GM10248 (cell line): Measurements from ENCODE around the gene SAMD7.

ENCODE experiments used
- CTCF ChIA-PET: fragments of 300-600 bp; sonication (Branson Sonifier 250); formaldehyde crosslinking; extraction: SDS; loops from one replicate; lab custom pipeline; 2021; ENCODE audit warnings: antibody characterized with exemption; lab: Yijun Ruan, JAX
- POLR2A ChIA-PET: fragments of 350-650 bp; sonication (Branson Sonifier 250); formaldehyde crosslinking; extraction: SDS; loops from one replicate; lab custom pipeline; 2020; ENCODE audit warnings: antibody characterized with exemption; lab: Yijun Ruan, JAX
- DNase-seq: peaks from one replicate; pipeline ENCODE4 v3.0.0; 2012; ENCODE audit errors: extremely low spot score
- TF ChIP-seq, protein P1 (sequence below): IDR thresholded peaks from 2 replicates; pipeline ENCODE4 v1.5.1; 2012; ENCODE audit warnings: mild to moderate bottlenecking, low read depth; ENCODE audit errors: extremely low read depth, missing control alignments, control extremely low read depth

The SAMD7 gene

DNA sequence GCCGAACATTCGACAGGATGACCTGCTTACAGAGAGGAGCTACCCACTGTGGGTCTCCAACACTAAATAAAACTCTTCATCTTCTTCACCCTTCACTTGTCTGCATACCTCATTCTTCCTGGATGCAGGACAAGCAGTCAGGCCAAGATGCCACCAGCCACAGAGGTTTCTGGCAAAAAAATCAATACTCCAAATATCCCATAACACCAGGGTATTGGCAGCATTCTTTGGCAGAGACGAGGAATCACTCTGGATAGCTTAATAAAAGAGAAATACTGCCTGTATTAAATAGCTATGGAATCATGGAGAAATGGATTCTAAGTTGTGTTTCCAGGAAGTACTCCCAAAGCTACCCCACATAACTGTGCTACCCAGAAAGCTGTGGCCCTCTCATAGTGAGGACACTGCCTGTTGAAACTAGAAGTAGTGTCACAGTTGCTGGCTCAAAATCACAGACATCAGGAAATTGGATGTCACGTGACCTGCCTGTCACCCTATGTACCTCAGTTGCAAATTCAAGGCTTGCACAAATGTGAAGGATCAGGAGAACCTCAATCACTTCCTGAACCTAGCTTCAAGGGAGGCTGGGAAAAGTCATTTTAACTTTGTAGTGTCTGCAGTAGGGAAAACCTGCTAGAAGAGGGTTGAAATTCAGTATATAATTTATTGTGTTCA, 30.7 kb upstream of the SAMD7 start:
- POLR2A ChIA-PET, result no interaction called here
- DNase-seq, result no peak
- CTCF ChIA-PET, result interaction anchor here (0.8 to 1.6 kb wide), 5 partner anchors 13 to 243 kb away, joined by 3 to 6 read pairs (median 3); no protein-coding TSS in a partner anchor
- TF ChIP-seq, protein P1, sequence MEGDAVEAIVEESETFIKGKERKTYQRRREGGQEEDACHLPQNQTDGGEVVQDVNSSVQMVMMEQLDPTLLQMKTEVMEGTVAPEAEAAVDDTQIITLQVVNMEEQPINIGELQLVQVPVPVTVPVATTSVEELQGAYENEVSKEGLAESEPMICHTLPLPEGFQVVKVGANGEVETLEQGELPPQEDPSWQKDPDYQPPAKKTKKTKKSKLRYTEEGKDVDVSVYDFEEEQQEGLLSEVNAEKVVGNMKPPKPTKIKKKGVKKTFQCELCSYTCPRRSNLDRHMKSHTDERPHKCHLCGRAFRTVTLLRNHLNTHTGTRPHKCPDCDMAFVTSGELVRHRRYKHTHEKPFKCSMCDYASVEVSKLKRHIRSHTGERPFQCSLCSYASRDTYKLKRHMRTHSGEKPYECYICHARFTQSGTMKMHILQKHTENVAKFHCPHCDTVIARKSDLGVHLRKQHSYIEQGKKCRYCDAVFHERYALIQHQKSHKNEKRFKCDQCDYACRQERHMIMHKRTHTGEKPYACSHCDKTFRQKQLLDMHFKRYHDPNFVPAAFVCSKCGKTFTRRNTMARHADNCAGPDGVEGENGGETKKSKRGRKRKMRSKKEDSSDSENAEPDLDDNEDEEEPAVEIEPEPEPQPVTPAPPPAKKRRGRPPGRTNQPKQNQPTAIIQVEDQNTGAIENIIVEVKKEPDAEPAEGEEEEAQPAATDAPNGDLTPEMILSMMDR, result no peak

DNA sequence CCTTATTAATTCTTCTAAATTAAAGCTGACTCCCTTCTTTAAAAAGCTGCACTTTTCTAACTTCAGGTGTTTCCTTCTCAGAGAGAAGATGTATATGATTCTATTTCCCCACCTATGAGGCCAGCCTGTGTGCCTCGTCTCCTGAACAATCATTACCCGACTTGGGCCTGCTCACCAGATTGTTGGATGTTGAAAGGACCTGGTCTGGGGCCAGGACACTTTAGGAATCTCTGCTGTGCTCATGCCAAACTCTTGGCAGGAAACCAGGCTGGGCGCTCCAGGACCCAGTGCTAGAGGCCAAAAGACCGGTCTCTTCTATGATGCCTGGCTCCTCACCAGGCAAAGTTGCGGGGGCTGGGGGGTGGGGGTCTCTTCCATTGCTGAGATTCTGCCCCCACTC, 24.7 kb upstream of the SAMD7 start:
- ChIA-PET POLR2A (no interaction called here), CTCF (interaction anchor here (1.2 to 1.4 kb wide), 2 partner anchors 17 to 25 kb away, joined by 3 to 5 read pairs; no protein-coding TSS in a partner anchor)
- no peak for DNase-seq
- TF ChIP-seq, protein P1, result no peak

DNA sequence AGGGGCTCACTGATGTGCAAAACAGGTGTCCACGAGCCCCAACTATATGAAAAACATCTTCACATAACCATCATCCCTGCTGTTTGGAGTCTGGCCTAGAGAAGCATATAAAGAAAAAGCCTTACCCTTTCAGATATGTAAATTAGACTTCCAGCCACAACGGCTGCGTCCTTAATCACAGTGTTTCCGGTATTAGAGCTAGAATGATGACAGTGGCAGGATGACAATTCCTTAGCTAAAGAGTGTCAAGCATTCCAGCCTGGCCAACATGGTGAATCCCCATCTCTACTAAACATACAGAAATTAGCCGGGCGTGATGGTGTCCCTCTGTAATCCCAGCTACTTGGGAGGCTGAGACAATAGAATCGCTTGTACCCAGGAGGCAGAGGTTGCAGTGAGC, 19.5 kb upstream of the SAMD7 start:
- POLR2A ChIA-PET, result interaction anchor here (0.6 kb wide), 1 partner anchor 94 kb away, joined by 3 read pairs; no protein-coding TSS in a partner anchor
- CTCF ChIA-PET, result interaction anchor here (1.0 to 2.2 kb wide), 2 partner anchors 9 to 37 kb away, joined by 3 to 10 read pairs; no protein-coding TSS in a partner anchor
- TF ChIP-seq, protein P1, result no peak
- no peak for DNase-seq

DNA sequence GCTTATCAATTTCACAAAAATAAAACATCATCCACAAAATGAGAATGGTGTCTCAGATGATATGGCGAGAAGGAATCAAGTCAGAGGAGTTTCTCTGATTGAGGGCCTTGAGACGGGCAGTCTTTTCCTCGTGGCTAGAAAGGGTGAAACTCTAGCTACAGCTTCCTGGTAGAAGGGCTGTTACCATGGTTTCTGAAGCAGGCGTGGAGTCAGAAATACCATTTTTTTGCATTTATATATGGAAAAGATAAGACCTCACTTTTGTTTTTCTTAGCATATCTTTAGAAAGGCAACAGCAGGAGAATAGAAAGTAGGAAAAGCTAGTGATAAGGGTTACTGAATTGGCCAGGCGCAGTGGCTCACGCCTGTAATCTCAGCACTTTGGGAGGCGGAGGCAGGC, 17.3 kb upstream of the SAMD7 start:
- TF ChIP-seq, protein P1, result no peak
- DNase-seq, result no peak
- ChIA-PET POLR2A (no interaction called here), CTCF (interaction anchor here (1.2 to 1.6 kb wide), 2 partner anchors 13 to 16 kb away, joined by 3 to 6 read pairs; no protein-coding TSS in a partner anchor)

DNA sequence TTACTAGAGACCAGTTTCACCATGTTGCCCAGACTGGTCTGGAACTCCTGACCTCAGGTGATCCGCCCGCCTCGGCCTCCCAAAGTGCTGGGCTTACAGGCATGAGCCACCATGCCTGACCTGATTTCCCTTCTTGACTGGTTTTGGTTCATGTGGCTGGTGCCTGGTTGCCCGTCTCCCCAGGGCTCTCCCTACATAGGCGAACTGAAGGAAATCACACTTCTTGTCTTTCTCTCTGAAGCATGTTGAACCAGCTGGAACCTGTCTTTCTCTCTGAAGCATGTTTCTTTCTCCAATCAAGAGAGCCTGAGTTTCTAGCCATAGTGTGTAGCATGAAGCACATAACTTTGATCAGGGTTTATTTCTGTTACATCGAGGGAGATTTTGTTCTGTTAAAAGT, 16.3 kb upstream of the SAMD7 start:
- CTCF ChIA-PET, result interaction anchor here (1.0 to 1.6 kb wide), 2 partner anchors 14 kb away, joined by 3 to 6 read pairs; no protein-coding TSS in a partner anchor
- TF ChIP-seq, protein P1, result no peak
- no peak for DNase-seq
- POLR2A ChIA-PET, result no interaction called here

DNA sequence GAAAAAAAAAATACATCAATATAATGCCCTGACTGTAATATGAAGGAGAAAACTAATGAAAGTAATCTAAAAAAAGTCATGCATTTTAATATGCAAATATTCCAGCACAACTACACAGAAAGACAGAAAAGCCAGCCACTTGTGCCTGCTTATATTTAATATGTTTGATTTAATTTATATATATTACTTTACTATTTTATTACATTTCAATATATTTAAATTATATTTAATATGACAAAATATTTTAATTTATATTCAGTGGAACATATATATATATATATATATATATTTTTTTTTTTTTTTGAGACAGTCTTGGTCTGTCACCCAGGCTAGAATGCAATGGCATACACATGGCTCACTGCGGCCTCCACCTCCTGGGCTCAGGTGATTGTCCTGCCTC, 14.1 kb upstream of the SAMD7 start:
- DNase-seq, result no peak
- ChIA-PET CTCF (no interaction called here), POLR2A (no interaction called here)
- TF ChIP-seq, protein P1, result no peak
